Amniotic stem cell (primary cell): Measurements from ENCODE around the gene CNOT8.
"Not testable (repeated sequence)": the region's sequence is repeated elsewhere in the genome, so short reads cannot be mapped to it uniquely, and the experiment has no call there.

Source experiments
- DNase-seq: peaks from one replicate; lab custom pipeline; 2025; lab: John Stamatoyannopoulos, UW

Gene CNOT8

GRCh38 chr5:154865466-154866184 lies 7.2 kb downstream of the CNOT8 start:
- DNase-seq = no peak

DNA sequence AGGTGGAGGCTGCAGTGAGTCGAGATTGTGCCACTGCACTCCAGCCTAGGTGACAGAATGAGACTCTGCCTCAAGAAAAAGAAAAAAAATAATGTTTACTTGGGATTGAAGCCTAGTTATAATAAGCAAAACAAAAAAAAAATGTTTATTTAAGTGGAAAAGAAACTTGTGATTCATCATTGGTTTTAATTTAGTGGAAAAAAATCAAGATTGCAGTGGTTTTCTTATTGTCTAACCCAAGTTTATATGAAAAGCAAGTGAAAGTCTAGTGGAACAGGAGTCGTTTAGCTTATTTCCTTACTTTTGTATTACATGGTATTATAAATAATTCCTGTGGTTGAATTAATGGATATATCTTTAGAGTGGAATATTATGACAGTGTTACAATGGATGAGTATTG lies 8.4 kb downstream of the CNOT8 start:
- no peak for DNase-seq

GRCh38 chr5:154868702-154869101 lies 10.3 kb downstream of the CNOT8 start:
- no peak for DNase-seq

- no peak for DNase-seq
Measured at GRCh38 chr5:154871734-154872133, 13.3 kb downstream of the CNOT8 start.

GRCh38 chr5:154873791-154874331 lies 15.4 kb downstream of the CNOT8 start:
- no peak for DNase-seq

DNA sequence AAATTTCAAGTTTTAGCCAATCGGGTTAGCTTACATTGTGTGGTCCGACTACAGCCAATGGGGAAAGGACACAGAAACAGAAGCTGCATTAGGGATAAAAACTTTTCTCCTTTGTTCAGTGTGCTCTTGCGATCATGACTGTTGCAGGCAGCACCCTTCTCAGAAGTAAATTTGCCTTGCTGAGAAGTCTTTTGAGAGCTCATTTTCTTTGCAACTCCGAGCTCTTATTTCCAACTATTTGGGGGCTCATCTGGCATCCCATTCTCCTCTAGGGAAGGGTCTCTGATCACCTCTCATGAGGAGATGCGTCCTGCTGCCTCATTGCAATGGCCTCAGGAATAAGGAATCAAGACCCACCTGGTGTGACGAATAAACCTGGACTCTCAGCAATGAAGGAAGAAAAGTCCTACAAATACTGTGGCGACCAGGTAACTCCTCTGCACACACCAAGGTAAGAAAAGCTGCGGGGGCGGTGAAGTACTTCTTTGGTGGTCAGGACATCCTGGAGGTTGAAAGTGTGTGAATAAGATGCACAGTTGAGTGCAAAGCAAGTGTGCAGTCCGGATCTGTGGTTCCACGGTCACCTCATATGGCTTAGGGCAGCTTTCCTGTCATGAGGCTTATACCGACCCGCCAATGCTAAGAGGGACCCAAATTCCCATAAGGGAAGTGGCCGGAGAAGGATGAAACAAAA lies 20.4 kb downstream of the CNOT8 start:
- no peak for DNase-seq

DNA sequence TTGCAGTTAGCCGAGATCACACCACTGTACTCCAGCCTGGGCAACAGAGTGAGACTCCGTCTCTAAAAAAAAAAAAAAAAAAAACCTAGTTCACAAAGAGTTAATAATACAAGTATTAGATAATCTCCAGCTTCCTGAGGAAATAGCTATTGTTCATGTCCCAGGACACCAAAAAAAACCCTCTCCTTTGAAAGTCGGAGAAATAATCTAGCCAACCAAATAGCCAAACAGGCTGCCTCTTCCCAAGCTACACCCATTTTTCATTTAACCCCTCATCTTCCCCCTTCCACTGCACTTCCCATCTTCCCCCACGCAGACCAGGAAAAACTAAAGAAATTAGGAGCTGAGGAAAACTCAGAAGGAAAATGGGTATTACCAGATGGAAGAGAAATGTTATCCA lies 23.6 kb downstream of the CNOT8 start:
- no peak for DNase-seq

DNA sequence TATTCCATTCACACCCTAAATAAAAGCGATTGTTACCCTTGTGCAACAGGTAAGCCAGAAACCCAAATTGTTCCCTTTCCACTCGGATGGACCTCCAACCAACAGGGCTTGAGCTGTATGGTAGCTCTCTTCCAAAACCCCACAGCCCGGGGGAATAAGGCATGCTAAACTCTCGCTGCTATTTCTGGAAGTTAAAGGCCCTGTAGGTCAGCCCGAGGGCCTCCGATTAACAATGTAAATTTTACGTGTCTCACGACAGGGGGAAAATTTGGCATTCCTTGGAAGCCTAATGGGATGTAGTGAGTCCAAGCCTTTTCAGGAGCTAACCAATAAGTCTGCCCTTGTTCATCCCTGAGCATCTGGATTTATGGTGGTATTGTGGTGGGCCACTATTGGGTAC lies 26.0 kb downstream of the CNOT8 start:
- no peak for DNase-seq

- DNase-seq = no peak
Measured at GRCh38 chr5:154885439-154885838, 27.0 kb downstream of the CNOT8 start.

DNA sequence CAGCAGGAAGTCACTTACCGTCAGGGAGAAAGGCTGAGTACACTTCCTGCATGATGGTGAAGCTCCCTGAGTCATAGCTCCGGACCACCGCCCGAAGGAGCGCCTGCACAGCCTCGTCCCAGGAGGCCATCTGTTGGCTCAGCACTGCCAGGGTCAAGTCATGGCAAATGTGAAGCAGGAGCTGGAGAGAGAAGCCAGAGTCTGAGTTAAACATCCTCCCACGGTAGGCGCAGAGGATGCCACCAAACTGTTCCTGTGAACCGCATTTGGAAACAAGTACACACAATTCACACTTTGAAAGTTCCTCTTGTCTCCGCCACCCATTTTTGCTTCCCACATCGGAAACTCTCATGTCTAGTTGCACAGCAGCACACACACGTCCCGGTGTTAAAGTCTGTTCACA lies 33.9 kb downstream of the CNOT8 start:
- DNase-seq = no peak

- DNase-seq = no peak
Measured at GRCh38 chr5:154893381-154893780, 35.0 kb downstream of the CNOT8 start.

DNA sequence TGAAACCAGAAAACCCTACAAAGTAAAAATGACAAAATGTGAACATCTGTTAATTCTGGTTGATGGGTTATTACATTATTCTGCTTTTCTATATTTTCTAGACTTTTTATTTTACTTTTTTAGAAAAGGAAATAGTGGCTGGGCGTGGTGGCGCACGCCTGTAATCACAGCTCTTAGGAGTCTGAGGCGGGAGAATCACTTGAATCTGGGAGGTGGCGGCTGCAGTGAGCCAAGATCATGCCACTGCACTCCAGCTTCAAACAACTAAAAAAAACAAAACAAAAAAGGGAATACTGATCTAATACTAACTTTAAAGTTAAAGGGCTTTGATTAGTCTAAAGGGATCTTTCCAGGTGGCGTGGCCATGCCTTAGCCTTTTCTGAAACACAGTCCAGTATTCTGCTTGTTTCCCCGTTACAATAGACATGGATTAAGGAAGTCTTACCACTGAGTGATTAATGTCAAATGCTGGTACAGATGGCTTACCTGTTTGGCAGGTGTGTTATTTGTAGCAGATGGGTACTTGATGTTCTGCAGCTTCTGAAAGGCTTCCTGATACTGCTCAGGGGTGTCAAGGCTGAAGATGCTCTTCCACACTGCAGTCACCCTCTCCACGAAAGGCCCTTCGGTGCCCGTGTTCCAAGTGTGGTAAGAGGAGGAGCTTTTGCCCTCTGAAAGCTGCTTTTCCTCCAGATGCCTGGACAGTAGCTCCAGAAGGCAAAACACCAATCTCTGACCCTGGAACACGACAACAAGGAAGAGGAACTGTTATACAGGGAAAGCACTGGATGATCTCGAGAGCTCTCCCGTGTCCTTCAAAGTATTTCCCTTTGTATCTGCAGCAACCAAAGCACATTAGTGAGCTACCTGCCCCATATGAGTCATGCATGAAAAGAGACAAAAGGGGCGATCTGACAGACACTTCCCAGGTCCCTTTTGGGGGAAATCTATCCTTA lies 37.5 kb downstream of the CNOT8 start:
- DNase-seq = no peak

DNA sequence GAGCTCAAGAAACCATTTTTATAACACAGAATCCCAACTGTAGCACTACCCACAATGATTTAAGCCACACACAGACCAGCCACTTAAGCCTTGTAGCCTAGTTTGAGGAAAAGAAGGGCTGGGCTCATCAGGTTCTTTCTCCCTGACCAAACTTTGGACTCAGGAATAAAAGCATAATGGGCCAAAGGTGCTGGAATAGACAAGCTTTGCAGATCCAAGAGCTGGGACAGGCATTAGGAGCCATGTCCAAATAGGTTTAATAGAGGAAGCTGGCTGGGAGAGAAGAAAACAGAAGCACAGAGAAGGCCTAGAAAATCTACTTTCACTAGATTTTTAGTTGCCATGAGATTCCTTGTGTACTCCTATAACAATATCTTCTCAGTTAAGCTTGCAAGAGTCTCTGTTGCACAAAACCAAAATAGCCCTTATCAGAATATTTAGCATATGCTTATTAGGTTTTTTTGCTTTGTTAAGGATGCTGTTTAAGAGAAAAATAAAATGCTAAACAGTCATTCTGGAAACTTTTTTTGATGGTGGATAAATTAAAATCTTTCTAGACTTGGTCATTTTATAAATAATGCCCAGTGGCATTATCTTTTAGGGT lies 38.2 kb downstream of the CNOT8 start:
- DNase-seq = no peak

DNA sequence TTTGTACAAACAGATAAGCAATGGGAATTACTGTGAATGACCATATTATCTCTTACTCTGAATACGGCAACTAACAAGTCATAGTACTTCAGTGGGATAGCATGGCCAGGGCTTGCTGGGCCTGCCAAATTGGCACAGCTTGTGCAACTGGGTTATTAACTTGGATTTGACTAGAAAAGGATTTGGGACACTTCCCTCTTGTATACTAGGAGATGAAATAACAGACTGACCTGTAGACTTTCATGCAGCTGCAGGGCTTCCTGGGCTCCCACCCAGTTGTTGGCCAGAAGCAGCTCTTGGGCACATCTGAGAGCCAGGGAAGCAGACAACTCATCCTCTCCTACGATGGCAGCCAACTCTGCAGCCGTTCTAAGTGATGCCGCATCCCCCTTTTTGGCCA lies 39.8 kb downstream of the CNOT8 start:
- no peak for DNase-seq

DNA sequence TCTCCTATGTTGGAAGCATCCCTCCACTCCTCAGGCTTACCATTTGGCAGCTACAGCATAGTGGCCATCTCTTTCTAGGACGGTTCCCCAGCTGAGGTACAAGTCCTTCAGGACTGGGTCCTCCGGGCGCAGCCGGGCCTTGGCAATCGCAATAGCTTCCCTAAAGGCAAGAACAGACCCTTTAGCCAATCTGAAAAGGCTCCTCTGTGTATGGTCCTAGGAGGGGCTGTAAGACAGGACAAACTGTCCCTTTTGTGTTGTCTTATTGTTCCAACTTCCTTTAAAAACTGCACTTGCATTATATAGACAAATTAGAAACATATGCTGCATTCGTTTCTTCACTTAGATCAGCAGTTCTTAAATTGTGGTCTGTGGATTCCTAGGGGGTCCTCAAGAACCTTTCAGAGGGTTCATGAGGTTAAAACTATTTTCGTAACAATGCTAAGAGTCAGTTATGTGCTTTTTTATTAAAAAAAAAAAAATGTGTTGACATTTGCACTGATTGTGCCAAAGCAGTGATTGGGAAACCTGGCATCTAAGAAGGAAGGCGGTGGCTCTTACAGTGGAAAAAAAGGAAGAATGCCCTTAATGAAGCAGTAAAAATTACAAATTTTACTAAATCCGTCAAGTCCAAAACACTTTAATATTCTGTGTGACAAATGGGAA lies 40.9 kb downstream of the CNOT8 start:
- no peak for DNase-seq

DNA sequence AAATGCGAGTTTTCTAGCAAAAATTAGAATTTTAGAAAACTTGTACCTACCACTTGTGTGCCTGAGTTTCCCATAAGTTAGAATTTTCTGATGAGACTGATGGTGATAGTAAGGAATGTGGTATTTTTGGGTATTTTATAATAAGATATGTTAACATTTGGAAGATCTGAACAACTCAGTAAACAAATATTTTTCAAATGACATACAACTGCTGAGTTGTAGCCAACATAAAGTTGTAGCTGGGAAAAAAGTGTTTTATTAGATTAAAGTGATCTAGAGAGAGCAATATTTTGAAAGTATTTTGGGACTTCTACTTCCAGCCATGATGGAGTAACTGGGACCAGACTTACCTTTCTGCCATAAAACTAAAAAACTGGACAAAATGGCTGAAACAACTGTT lies 41.6 kb downstream of the CNOT8 start:
- DNase-seq = no peak

- no peak for DNase-seq
Measured at GRCh38 chr5:154901276-154901675, 42.8 kb downstream of the CNOT8 start.

DNA sequence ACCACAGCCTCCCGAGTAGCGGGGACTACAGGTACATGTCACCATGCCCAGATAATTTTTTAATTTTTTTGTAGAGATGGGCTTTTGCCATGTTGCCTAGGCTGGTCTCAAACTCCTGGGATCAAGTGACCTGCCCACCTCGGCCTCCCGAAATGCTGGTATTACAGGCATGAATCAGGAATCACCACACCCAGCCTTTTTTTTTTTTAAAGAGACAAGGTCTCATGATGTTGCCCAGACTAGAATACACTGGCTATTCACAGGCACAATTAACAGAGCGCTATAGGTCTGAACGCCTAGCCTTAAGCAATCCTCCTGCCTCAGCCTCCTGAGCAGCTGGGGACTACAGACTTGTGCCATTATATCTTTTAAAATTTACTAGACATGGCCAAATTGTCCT lies 43.5 kb downstream of the CNOT8 start:
- no peak for DNase-seq

GRCh38 chr5:154905601-154906000 lies 47.2 kb downstream of the CNOT8 start:
- not testable (repeated sequence) for DNase-seq

GRCh38 chr5:154916874-154917273 lies 58.4 kb downstream of the CNOT8 start:
- DNase-seq = no peak

DNA sequence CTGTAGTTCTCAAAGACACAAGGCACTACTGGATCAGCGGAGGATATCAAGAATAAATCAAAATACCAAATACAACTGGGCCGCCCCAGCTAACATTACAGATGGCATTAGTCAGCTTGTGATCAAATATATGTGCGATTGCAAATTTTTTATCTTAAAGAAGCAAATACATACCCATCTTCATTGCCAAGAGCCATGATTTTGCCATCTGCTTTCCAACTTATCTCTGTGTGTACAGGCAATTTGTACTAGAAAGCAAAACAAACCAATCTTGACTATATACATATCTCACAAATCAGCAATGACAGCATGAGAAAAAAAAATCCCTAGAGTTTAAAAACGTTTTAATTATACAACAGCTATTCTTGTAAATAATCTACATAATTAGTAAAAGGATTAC lies 59.3 kb downstream of the CNOT8 start:
- DNase-seq = no peak
